Rectal smooth muscle tissue (tissue), 1 donor: ENCODE data around the gene ALDH1A1.
"Not testable (repeated sequence)": the region's sequence is repeated elsewhere in the genome, so short reads cannot be mapped to it uniquely, and the experiment has no call there.

ENCODE experiments used
- H3K27ac ChIP-seq: one replicate; pipeline ENCODE4 v1.7.0; 2013; ENCODE audit warnings: low read depth, low read length, inconsistent platforms
- H3K27me3 ChIP-seq: one replicate; pipeline ENCODE4 v1.7.0; 2013; ENCODE audit warnings: low read length; ENCODE audit not compliant: control insufficient read depth, insufficient read depth
- H3K36me3 ChIP-seq: one replicate; pipeline ENCODE4 v1.7.0; 2013; ENCODE audit warnings: low read length; ENCODE audit not compliant: control insufficient read depth, insufficient read depth
- H3K4me1 ChIP-seq: one replicate; pipeline ENCODE4 v1.7.0; 2013; ENCODE audit warnings: low read length; ENCODE audit not compliant: control insufficient read depth, insufficient read depth
- H3K4me3 ChIP-seq: one replicate; pipeline ENCODE4 v1.7.0; 2013; ENCODE audit warnings: low read length
- H3K9ac ChIP-seq: one replicate; pipeline ENCODE4 v1.7.0; 2013; ENCODE audit warnings: low read length

ALDH1A1 gene

GRCh38 chr9:72871685-72872084, 81.2 kb downstream of the ALDH1A1 start:
- Histone ChIP-seq H3K27ac (peak overlapping the region; percentile 3), H3K27me3 (no peaks in the 10 kb centered on the region), H3K4me3 (no peak overlapping the region), H3K36me3 (no peaks in the 10 kb centered on the region), H3K4me1 (peaks cover 17% of the 10 kb centered on the region), H3K9ac (no peak overlapping the region)

GRCh38 chr9:72864327-72864726, 88.5 kb downstream of the ALDH1A1 start:
- no peaks in the 10 kb centered on the region for H3K4me1 ChIP-seq
- no peak overlapping the region for H3K27ac ChIP-seq
- H3K27me3 ChIP-seq: no peaks in the 10 kb centered on the region
- no peaks in the 10 kb centered on the region for H3K36me3 ChIP-seq
- H3K4me3 ChIP-seq: no peak overlapping the region
- H3K9ac ChIP-seq: no peak overlapping the region

DNA sequence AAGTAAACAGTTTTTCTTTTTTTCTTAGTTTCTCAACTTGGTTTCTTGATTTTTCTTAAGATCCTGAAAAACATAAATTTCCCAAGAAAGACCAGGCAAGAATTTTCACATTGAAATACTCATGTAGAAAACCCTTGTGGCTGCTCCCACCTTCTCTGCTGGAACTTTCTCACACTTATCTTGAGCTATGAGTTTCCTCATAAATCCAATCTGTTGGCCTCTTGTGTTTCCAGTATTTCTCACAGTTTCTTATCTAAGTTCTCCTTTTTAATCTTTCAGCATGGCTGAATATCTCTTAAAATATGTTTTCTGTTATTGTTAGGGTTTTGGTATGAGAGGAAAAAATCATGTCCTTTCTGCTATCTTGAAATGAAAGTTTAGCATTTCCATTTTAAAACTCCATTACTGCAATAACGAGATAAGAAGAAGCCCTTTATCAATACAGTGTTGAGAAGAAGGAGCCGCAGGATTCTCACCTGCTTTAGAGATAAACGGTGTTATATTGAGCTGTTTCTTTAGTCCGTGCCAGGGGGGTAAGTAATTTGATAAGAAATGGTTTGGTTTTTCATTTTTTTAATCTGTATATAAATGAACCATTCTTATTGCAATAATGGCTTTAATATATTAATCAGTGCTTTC, 89.3 kb downstream of the ALDH1A1 start:
- Histone ChIP-seq H3K36me3 (no peaks in the 10 kb centered on the region), H3K9ac (no peak overlapping the region), H3K4me1 (no peaks in the 10 kb centered on the region), H3K4me3 (no peak overlapping the region), H3K27ac (no peak overlapping the region), H3K27me3 (no peaks in the 10 kb centered on the region)

DNA sequence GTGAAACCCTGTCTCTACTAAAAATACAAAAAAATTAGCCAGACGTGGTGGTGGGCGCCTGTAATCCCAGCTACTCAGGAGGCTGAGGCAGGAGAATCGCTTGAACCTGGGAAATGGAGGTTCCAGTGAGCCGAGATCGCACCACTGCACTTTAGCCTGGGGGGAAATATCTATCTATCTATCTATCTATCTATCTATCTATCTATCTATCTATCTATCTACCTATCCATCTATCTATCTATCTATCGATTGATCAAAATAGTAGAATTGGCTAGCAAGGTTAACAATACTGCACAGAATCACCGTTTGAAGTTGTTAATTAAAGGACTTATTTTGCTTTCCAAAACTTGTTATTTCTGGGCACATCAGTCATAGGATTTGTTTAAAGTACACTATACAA, 90.1 kb downstream of the ALDH1A1 start:
- H3K27ac ChIP-seq, H3K9ac ChIP-seq, H3K4me1 ChIP-seq, H3K4me3 ChIP-seq, H3K36me3 ChIP-seq, H3K27me3 ChIP-seq: not testable (repeated sequence)

DNA sequence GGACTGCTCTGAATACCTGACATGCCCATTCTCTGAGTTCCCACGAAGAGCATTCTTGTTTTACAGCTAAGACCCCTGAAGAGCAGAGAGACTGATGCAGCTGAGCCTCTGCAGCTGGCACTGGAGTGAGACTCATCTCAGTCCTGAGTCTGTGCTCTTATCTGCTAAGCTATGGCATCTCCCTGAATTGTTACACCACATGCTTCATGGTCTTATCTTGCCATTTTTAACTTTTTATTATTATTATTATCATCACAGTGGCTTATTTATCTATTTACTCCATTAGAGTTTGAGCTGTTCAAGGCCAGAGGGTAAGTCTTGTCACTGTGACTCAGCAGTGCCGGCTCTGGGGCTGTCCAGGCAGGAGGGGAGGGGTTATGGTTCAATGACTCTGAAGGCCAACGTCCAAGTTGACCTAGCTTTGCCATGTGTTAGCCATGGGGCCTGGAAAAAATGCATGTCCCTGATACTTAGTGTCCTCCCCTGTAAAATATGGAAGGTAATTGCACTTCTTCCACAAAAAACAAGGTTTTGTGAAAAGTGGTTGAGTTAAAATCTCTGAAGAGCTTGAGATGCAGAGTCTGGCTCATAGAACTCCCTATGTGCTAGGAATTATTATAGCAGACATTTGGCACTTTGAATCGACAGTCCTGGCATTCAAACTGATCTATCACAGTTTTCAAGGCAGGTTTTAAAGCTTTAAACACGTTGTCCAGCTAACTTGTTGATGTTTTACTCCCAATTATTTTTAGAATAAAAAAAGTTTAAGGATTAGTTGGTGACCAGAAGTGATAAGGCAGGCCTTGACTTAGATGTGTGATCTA, 94.6 kb downstream of the ALDH1A1 start:
- no peak overlapping the region for H3K4me3 ChIP-seq
- H3K4me1 ChIP-seq: peaks cover 9% of the 10 kb centered on the region
- H3K27ac ChIP-seq: no peak overlapping the region
- H3K27me3 ChIP-seq: no peaks in the 10 kb centered on the region
- H3K9ac ChIP-seq: no peak overlapping the region
- no peaks in the 10 kb centered on the region for H3K36me3 ChIP-seq

- no peak overlapping the region for H3K9ac ChIP-seq
- H3K4me3 ChIP-seq: no peak overlapping the region
- H3K27me3 ChIP-seq: no peaks in the 10 kb centered on the region
- no peaks in the 10 kb centered on the region for H3K36me3 ChIP-seq
- H3K4me1 ChIP-seq: peaks cover 9% of the 10 kb centered on the region
- no peak overlapping the region for H3K27ac ChIP-seq
Observed at GRCh38 chr9:72857624-72857996, 95.2 kb downstream of the ALDH1A1 start.

- Histone ChIP-seq H3K36me3 (no peaks in the 10 kb centered on the region), H3K27ac (no peak overlapping the region), H3K4me3 (no peak overlapping the region), H3K27me3 (no peaks in the 10 kb centered on the region), H3K9ac (no peak overlapping the region), H3K4me1 (peaks cover 9% of the 10 kb centered on the region)
Observed at GRCh38 chr9:72856972-72857623, 95.8 kb downstream of the ALDH1A1 start.

- peaks cover 9% of the 10 kb centered on the region for H3K4me1 ChIP-seq
- H3K27me3 ChIP-seq: no peaks in the 10 kb centered on the region
- no peak overlapping the region for H3K9ac ChIP-seq
- no peak overlapping the region for H3K27ac ChIP-seq
- no peak overlapping the region for H3K4me3 ChIP-seq
- no peaks in the 10 kb centered on the region for H3K36me3 ChIP-seq
Observed at GRCh38 chr9:72855890-72856523, 96.8 kb downstream of the ALDH1A1 start.

DNA sequence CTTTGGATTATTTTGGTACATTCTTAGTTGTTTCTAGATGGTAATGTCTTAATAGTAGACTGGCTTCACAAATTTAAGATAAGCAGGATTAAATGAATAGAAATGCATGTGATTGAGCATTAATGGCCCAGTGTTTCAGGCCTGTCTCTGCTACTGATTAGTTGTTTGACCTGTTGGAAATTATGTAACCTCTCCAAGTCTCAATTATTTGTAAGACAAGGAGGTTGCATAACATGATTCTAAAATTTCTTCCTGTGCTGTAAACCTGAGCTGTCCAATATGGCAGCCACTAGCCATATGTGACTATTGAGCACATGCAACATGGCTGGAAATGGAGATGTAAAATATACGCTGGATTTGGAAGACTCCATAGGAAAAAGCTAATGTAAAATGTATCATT, 97.5 kb downstream of the ALDH1A1 start:
- no peak overlapping the region for H3K9ac ChIP-seq
- no peaks in the 10 kb centered on the region for H3K36me3 ChIP-seq
- no peaks in the 10 kb centered on the region for H3K27me3 ChIP-seq
- H3K4me1 ChIP-seq: peaks cover 9% of the 10 kb centered on the region
- H3K4me3 ChIP-seq: no peak overlapping the region
- no peak overlapping the region for H3K27ac ChIP-seq
